A673 (cell line): ENCODE results near the gene OPRM1.

ENCODE experiments used
- CTCF ChIP-seq: fragments of 300-800, 200-600 bp; sonication (generic); conservative IDR thresholded peaks from 2 replicates; pipeline ENCODE4 v1.5.1; 2017; ENCODE audit warnings: low read depth, mild to moderate bottlenecking, antibody characterized with exemption, low read length, moderate library complexity, mixed read lengths
- EZH2 ChIP-seq: fragments of 200-600 bp; sonication (generic); IDR thresholded peaks from 2 replicates; pipeline ENCODE4 v1.6.1; 2017; ENCODE audit warnings: borderline replicate concordance, low read depth, mild to moderate bottlenecking, mixed read lengths, antibody characterized with exemption, low read length; ENCODE audit not compliant: poor library complexity, severe bottlenecking

GRCh38 chr6:154041001-154041400 lies 2.0 kb downstream of the OPRM1 start:
- TF ChIP-seq CTCF (no peak; the same call in 1 of the 2 replicates), EZH2 (no peak)
